Keratinocyte (primary cell): Measurements from ENCODE around the gene SH3BP5.

ENCODE experiments used
- EZH2 ChIP-seq: IDR thresholded peaks from one replicate; pipeline ENCODE4 v1.6.1; 2012; ENCODE audit warnings: inconsistent platforms, mild to moderate bottlenecking, low read length, moderate library complexity
- TF ChIP-seq, protein P1 (sequence below), 3 experiments: IDR thresholded peaks in 1 of 3; conservative IDR thresholded peaks in 1 of 3; optimal IDR thresholded peaks in 1 of 3; 2 replicates in 2 of 3; 3 replicates in 1 of 3; pipeline versions ENCODE3 to v1.5.1; 2011; ENCODE audit warnings: low read length in 3 of 3, mild to moderate bottlenecking in 3 of 3, moderate library complexity in 2 of 3, control low read depth in 1 of 3, inconsistent platforms in 1 of 3; ENCODE audit not compliant: insufficient read depth in 2 of 3; ENCODE audit errors: extremely low read depth in 1 of 3

DNA sequence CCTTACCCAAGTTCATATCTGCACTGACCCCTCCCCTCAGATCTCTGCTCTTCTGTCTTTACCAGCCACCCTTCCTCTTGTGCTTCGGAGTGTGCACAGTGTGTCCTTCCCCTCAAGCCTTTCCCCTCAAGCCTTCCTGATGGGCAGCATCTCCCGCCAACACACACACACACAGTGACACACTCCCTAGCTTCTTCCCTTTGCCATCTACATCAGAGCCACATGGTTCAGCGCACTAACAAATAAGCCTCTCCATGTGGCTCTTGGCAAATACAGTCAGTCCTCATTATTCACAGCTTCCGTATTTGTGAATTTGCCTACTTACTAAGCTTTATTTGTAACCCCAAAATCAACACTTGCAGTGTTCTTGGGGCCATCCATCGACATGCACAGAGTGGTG lies 37.5 kb downstream of the SH3BP5 start:
- TF ChIP-seq, protein P1, sequence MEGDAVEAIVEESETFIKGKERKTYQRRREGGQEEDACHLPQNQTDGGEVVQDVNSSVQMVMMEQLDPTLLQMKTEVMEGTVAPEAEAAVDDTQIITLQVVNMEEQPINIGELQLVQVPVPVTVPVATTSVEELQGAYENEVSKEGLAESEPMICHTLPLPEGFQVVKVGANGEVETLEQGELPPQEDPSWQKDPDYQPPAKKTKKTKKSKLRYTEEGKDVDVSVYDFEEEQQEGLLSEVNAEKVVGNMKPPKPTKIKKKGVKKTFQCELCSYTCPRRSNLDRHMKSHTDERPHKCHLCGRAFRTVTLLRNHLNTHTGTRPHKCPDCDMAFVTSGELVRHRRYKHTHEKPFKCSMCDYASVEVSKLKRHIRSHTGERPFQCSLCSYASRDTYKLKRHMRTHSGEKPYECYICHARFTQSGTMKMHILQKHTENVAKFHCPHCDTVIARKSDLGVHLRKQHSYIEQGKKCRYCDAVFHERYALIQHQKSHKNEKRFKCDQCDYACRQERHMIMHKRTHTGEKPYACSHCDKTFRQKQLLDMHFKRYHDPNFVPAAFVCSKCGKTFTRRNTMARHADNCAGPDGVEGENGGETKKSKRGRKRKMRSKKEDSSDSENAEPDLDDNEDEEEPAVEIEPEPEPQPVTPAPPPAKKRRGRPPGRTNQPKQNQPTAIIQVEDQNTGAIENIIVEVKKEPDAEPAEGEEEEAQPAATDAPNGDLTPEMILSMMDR (optimal IDR thresholded peaks at IDR 0.05 in 1 of 3, IDR thresholded peaks at IDR 0.05 in 1 of 3, conservative IDR thresholded peaks at IDR 0.05 in 1 of 3; ENCODE audit: extremely low read depth in 1 of 3, insufficient read depth in 2 of 3, low read length in 3 of 3) = no peak
- no peak for TF ChIP-seq EZH2
